ENCODE data around the gene SLC35C1. TPM values are rescaled to one million over a fixed set of nuclear protein-coding genes. Genes with fewer than 3 reads are reported as not detected.

SLC35C1 gene
- polyA plus RNA-seq, 1 experiment = 4.7 TPM

- no peak overlapping the region for H3K27ac ChIP-seq (ENCODE audit: low read depth, low read length)
- TF ChIP-seq CTCF (IDR thresholded peaks at IDR 0.05; ENCODE audit: low read depth, low read length) = no peak
- DNase-seq (ENCODE audit: low read depth, low spot score) = no peak
- H3K4me3 ChIP-seq (ENCODE audit: low read depth, low read length) = no peak overlapping the region
- no peaks in the 10 kb centered on the region for H3K9me3 ChIP-seq (ENCODE audit: control insufficient read depth, insufficient read depth, low read length)
- ChIA-PET CTCF (interaction anchor here (3.0 to 3.5 kb wide), 3 partner anchors 14 to 401 kb away, joined by 19 to 89 read pairs (median 61); no protein-coding TSS in a partner anchor), POLR2A (no interaction called here)
- H3K27me3 ChIP-seq (ENCODE audit: control insufficient read depth, insufficient read depth, low read length) = peaks cover 5% of the 10 kb centered on the region
Measured at GRCh38 chr11:45772986-45773785, 31.8 kb upstream of the SLC35C1 start.

- H3K27ac ChIP-seq (ENCODE audit: low read depth, low read length) = no peak overlapping the region
- H3K9me3 ChIP-seq (ENCODE audit: control insufficient read depth, insufficient read depth, low read length) = no peaks in the 10 kb centered on the region
- no peak overlapping the region for H3K4me3 ChIP-seq (ENCODE audit: low read depth, low read length)
- CTCF ChIA-PET = interaction anchor here (1.6 kb wide), 1 partner anchor 119 kb away, joined by 5 read pairs; no protein-coding TSS in a partner anchor
- no peak for DNase-seq (ENCODE audit: low read depth, low spot score)
- TF ChIP-seq CTCF (IDR thresholded peaks at IDR 0.05; ENCODE audit: low read depth, low read length) = no peak
- POLR2A ChIA-PET = no interaction called here
- peaks cover 5% of the 10 kb centered on the region for H3K27me3 ChIP-seq (ENCODE audit: control insufficient read depth, insufficient read depth, low read length)
Measured at GRCh38 chr11:45773786-45774655, 30.9 kb upstream of the SLC35C1 start.

GRCh38 chr11:45774786-45775185, 30.2 kb upstream of the SLC35C1 start:
- H3K4me3 ChIP-seq (ENCODE audit: low read depth, low read length) = no peak overlapping the region
- no peak for TF ChIP-seq CTCF (IDR thresholded peaks at IDR 0.05; ENCODE audit: low read depth, low read length)
- POLR2A ChIA-PET = no interaction called here
- H3K27ac ChIP-seq (ENCODE audit: low read depth, low read length) = no peak overlapping the region
- CTCF ChIA-PET = interaction anchor here (1.6 kb wide), 1 partner anchor 120 kb away, joined by 5 read pairs; no protein-coding TSS in a partner anchor
- H3K9me3 ChIP-seq (ENCODE audit: control insufficient read depth, insufficient read depth, low read length) = no peaks in the 10 kb centered on the region
- DNase-seq (ENCODE audit: low read depth, low spot score) = no peak
- H3K27me3 ChIP-seq (ENCODE audit: control insufficient read depth, insufficient read depth, low read length) = peaks cover 5% of the 10 kb centered on the region

- ChIA-PET POLR2A (no interaction called here), CTCF (interaction anchor here (1.6 kb wide), 1 partner anchor 405 kb away, joined by 3 read pairs; no protein-coding TSS in a partner anchor)
- H3K4me3 ChIP-seq (ENCODE audit: low read depth, low read length) = no peak overlapping the region
- peaks cover 8% of the 10 kb centered on the region for H3K27me3 ChIP-seq (ENCODE audit: control insufficient read depth, insufficient read depth, low read length)
- H3K27ac ChIP-seq (ENCODE audit: low read depth, low read length) = no peak overlapping the region
- DNase-seq (ENCODE audit: low read depth, low spot score) = no peak
- no peak for TF ChIP-seq CTCF (IDR thresholded peaks at IDR 0.05; ENCODE audit: low read depth, low read length)
- H3K9me3 ChIP-seq (ENCODE audit: control insufficient read depth, insufficient read depth, low read length) = no peaks in the 10 kb centered on the region
Measured at GRCh38 chr11:45777127-45777969, 27.6 kb upstream of the SLC35C1 start.
